HTERT RPE-1 (cell line): ENCODE data around the gene EGFLAM.

Experiments
- in situ Hi-C: fragments of 300-500 bp; cut with MboI; formaldehyde crosslinking; loops from 4 replicates; pipeline ENCODE4 v1.14.3; 2020; ENCODE audit warnings: low sequenced_read_pairs

EGFLAM gene

DNA sequence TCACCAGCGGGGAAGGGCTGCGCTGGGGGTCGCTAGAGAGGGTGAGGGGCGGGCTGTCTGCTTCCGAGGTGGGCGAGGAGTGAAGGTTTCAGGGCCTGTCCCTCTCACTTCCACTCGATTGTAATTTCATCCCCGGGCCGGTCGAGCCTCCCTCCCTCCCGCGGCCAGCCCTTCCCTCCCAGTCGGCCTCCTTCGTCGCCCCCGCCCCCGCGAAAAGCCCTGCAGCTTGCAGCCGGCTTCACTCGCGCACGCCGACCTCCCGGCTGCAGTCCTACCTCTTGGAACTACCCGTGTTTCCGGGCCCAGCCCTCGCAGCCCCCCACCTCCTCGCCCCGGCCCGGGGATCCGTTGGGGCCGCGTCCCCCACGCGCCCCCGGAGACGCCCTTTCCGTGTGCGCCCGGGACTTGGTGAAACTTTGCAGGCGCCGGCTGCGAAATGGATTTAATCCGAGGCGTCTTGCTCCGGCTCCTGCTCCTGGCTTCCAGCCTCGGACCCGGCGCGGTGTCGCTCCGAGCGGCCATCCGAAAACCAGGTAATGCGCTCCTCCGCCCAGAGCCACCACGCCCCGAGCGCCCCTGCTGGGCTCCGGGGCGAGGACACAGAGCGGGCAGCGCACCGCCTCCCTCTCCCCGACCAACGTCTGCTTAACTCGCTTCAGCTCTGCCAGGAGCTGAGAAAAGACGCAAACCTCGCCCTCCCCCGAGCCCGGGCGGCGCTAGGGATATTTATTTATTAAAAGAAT, at the start of gene EGFLAM:
Gene EGFLAM, plus strand, starts transcription at position 241 of the 743 bp plus-strand sequence. Its CDS starts 196 bp downstream, at position 437.
- in situ Hi-C loops, result no loop called here

DNA sequence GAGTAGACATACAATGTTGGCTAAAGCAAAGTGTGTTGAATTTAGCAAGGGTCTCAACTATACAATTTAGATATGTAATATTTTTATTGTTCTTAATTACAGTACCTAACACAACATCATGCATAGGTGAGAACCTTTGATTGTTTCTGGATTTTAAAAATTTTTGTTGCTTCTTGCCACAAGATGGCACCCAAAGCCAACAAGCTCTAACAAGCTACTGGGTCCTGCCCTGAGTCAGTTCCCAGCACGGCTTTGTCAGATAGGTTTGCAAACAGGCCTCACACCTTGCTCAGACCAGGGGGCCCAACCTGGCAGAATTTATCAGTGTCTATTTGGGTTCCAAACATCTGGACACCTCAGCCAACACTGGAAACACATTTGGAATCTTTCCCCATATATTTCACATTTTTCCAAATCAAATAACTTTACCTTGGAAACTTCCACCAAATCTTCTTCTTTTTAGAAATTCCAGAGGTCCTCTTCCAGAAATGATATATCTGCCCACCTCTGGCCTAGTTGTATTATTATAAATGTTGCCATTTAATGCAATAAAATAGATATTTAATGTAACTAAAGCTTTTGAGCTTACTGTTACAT, 49.5 kb upstream of the EGFLAM start:
- in situ Hi-C loops, result no loop called here

DNA sequence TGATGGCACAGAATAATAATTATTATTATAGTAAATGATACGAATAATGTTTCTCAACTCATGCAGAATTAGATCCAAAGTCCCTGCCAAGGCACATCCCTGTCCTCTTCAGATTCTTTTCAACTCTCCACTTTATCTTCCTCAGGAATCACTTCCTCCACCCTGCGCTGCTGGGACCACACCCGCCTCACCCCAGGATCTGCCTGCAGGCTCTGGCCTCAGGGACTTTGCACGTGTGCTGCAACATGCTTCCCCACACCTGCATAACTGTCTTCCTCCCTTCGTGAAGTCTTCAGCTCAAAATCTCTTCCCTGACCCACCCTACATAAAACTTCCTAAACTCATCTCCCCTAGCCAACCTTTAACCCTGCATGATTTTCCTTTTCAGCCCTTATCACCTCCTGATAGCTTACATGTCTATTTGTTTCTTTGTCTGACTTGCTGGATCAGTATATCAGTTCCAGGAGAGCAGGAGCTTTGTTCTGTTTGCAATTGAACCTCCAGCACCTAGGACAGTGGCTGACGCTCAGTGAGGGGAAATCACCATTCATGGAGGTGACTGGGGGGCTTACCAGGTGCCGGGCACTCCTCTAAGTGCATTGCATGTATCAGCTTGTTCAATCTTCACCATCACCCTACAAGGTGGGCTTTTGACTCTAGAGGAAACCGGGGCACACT, 47.5 kb upstream of the EGFLAM start:
- in situ Hi-C loops, result no loop called here

GRCh38 chr5:38211354-38211710, 47.0 kb upstream of the EGFLAM start:
- in situ Hi-C loops, result no loop called here

- in situ Hi-C loops, result no loop called here
These were observed 46.1 kb upstream of the EGFLAM start for GRCh38 chr5:38212307-38212706.

GRCh38 chr5:38226091-38226490, 32.3 kb upstream of the EGFLAM start:
- in situ Hi-C loops, result no loop called here

DNA sequence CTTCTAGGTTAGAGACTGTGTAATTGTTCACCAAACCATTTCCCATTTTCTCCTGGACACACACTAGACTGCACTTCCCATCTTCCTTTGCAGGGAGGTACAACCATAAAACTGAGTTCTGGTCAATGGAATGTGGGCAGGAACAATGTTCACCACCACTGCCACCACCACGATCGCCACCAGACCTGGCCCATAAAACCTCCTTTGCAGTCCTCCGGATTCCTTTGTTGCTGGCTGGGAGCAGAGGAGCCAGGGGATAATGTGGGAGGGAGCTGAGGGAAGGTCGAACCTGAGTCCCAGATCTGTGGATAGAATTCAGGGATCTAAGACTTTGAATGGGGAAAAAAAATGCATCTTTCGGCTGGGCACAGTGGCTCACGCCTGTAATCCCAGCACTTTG, 29.4 kb upstream of the EGFLAM start:
- in situ Hi-C loops, result no loop called here

DNA sequence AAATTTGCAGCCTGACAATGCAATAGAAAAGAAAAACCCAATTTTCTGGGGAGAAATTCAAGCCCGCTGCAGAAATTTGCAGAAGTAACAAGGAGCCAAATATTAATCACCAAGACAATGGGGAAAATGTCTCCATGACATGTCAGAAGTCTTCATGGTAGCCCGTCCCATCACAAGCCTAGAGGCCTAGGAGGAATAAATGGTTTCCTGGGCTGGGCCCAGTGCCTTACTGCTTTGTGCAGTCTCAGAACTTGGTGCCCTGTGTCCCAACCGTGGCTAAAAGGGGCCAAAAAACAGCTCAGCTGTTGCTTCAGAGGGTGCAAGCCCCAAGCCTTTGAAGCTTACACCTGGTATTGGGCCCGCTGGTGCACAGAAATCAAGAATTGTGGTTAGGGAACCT, 23.6 kb upstream of the EGFLAM start:
- in situ Hi-C loops, result no loop called here

- in situ Hi-C loops, result no loop called here
These were observed 20.7 kb upstream of the EGFLAM start for GRCh38 chr5:38237681-38238080.

GRCh38 chr5:38240212-38240611, 18.1 kb upstream of the EGFLAM start:
- in situ Hi-C loops, result no loop called here

DNA sequence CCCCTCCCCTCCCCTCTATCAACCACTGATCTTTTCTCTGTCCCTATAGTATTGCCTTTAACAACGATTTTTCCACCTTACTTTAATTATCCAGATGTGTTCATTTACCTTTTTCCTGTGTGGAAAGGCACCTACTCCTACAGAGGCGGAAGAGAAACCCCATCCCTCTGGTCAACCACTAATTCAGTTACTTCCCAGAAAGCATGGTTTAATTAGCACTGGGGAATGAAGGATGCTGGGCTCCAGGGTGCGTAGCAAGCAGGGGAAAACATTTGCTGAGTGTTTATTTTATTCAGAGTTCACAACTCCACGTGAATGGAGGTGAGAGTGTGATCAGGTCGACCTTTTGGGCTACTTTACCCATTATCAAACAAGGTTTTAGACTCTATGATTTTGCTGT, 16.7 kb upstream of the EGFLAM start:
- in situ Hi-C loops, result no loop called here

DNA sequence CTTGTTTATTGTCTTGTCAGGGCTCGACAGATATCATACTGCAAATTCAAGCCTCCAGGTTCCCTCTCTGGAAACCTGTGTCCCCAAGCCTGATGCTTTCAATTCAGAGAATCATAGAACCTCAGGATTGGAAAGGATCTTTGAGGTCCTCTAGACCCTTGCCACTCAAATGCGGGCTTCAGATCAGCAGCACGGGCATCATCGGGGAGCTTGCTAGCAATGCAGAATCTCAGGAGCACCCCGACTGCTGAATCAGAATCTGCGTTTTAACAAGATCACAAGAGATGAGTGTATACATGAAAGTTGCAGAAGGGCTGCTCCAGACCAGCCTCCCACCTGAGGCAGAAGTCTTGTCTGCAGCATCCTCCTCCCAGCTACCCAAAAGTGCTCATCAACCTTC, 13.1 kb upstream of the EGFLAM start:
- in situ Hi-C loops, result no loop called here

- in situ Hi-C loops, result no loop called here
These were observed 9.1 kb upstream of the EGFLAM start for GRCh38 chr5:38249301-38249700.

DNA sequence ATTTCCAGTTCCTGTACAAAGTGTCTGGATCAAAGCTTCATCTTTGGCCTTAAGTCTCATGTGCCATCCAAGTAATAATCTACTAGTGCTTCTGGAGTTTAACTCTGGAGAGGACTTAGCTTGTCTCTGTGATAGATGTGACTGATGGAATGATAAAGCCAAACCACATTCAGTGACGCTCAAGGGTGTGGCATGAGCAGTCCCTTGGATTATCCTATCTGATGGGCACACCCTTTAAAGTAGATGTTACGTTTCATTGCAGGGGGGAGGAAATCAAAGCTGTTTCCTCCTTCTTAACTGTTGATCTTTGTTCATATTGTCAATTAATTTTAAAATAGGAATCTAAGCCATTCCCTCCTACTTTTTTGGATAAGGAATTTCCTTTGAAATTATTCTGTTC, 8.5 kb upstream of the EGFLAM start:
- in situ Hi-C loops, result no loop called here

DNA sequence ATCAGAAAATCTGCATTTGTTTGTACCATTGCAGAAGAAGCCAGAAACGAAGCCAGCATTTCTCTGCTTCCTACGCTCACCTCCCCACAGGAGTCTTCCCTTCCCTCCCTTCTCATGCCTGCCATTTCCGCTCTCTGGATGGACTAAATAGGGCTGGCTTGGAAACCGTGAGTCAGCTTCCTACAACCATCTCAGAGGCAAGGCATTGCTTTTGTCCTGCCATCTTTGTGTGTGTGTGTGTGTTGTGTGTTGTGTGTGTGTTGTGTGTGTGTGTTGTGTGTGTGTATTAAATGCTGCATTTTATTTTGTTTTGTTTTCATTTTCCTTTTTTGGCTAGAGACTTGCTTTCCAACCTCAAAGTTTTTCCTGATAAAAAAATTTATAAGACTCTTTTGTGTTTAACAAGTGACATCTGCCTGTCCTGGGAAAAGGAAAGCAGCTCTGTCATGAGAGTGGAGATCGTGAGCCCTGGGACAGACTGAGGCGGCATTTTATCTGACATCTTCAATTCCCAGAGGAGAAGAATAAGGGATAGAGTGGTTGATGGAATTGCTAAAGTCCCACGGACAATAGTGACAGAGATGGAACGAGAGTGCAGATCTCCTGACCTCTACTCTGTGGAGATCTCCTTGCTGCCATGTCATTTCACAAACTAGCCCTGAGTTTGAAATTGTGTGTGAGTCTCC, 7.5 kb upstream of the EGFLAM start:
- in situ Hi-C loops, result no loop called here

DNA sequence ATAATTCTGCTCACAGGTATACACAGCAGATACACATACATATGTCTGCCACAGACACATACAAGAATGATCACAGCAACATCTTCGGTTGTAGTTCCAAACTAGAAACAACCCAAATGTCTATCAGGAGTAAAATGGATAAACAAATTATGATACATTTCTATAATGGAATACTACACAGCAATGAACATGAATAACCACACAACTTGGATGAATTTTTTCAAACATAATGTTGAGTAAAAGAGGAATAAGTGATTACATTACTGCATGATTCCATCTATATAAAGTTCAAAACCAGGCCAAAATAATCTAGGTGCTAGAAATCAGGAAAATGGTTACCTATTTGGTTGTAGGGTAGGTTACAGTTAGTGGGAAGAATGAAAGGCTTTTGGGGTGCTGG, 4.6 kb upstream of the EGFLAM start:
- in situ Hi-C loops, result no loop called here

DNA sequence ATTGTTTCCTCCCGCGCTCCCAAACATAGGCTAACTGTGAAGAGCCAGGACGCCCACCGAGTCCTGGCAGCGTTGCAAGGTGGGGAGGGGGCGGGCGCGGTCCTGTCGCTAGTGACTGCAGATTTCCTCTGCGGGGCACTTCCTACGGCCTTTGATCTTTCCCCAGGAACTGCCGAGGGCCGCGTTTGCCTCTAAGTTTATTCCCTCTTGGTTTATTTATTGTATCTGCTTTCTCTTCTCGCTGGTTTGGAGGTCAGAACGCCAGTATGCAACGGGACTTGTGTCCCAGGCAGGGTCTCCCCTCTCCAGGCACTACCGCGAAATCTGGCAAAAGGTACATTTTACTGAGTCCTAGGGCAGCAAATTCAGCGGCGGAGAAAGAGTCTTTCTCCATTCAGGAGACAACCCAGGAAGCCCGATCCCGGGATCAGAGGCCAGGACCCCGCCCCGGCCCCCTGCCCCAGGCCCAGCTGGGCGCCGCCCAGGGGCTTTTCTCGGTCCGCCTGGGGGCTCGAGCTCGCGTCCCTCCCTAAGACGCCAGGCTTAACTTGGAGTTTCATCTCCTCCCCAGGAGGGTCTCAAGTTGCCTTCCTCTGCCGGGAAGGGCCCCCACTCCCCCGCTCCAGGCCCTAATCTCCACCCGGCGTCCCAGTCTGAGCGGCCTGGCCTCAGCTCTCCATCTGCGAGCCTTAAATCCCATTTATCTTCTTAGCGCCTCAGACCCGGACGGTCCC, 884 bp upstream of the EGFLAM start:
- in situ Hi-C loops, result no loop called here

DNA sequence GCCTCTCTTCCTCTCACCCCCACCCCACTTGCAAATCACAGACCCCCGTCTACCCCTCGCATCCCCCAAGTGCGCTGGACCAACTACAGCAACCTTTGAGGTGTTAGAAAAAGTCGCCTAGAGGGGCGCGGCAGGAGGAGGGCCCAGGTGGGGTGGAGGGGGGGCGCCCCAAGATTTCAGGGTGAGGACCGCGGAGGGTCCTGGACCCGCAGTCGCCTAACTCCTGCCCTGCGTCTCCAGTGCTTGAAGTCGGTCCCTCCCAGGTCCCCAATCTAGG, 379 bp upstream of the EGFLAM start:
- in situ Hi-C loops, result no loop called here

DNA sequence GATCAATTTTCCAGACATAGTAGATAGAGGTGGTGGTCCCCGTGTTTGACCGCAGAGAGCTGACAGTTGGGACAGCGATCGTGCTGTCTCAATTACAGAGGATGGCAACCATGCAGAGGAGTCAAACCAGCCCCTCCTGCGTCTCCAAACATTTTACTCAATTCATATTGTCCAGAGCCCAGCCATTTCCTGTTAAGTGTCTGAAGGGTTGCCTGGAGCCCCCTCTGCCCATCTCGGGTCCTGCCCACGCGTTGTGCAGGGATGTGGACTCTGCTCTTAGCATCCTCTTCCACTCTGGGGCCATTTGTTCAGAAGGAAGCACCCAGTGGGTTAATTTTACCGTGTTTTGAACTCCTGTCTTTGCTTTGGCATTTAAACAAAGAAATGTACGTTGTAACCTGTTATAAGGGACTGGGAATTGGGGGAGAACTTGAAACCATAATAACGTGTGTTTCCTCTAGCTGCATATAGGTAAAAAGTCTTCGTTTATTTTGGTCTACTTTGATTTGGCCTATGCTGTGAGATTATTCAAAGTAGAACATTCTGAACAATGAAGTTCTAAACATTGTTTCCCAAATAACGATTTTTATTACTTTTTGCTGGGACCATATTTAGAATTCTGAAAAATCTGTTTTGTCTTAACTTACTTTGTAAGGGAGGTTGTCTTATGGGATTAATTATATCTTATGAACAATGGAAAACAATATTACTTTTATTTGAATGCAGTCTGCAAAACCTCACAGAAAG, 876 bp downstream of the EGFLAM start:
- in situ Hi-C loops, result no loop called here

GRCh38 chr5:38259809-38260160, 1.4 kb downstream of the EGFLAM start:
- in situ Hi-C loops, result no loop called here

DNA sequence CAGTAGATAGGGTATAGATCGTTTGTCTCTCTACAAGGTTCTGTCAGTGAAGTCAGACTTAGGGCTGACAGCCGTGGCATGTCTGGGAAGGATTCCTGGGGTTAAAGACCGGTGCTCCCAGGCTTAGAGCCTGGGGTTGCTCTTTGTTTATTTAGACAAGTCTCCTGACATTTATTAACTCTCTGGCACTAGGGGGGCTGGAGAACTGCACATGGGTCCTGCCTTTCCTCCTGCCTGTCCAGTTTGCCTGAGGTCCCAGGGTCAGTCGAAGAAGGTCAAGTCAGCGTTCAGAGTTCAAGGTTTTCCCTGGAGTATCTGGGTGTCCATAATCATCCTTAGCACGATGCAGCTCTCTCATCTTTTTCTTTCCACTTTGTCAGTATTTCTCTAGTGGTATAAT, 5.6 kb downstream of the EGFLAM start:
- in situ Hi-C loops, result no loop called here
